ENCODE data around the gene EPS8L2. TPM values are rescaled to one million over a fixed set of nuclear protein-coding genes. Genes with fewer than 3 reads are reported as not detected.
"Not testable (repeated sequence)": the region's sequence is repeated elsewhere in the genome, so short reads cannot be mapped to it uniquely, and the experiment has no call there.

EPS8L2 gene
- total and polyA plus RNA-seq, 2 donors = 3.9 to 28.8 TPM

DNA sequence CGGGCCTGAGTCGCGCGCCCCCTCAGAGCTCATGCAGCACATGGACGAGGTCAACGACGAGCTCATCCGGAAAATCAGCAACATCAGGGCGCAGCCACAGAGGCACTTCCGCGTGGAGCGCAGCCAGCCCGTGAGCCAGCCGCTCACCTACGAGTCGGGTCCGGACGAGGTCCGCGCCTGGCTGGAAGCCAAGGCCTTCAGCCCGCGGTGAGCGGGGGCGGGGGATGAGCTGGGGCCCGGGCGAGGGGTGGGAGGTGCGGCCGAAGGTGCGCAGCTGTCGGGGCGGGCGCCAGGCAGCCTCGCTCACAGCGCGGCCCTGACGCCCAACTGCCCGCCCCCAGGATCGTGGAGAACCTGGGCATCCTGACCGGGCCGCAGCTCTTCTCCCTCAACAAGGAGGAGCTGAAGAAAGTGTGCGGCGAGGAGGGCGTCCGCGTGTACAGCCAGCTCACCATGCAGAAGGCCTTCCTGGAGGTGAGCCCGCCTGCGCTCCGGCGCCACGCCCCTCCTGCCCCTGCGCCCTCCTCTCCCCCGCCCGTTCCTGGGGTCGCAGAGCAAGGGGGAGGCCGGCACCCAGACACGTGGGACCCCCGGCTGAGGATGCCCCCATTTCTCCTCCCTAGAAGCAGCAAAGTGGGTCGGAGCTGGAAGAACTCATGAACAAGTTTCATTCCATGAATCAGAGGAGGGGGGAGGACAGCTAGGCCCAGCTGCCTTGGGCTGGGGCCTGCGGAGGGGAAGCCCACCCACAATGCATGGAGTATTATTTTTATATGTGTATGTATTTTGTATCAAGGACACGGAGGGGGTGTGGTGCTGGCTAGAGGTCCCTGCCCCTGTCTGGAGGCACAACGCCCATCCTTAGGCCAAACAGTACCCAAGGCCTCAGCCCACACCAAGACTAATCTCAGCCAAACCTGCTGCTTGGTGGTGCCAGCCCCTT, 20.5 kb downstream of the EPS8L2 start:
- DNase-seq (ENCODE audit: low read depth in 6 of 9, low spot score in 9 of 9) = peak in 2 of 9 donors; percentile 32 to 53
- peak overlapping the region in 1 of 2 donors; percentile 36 for H3K27ac ChIP-seq (ENCODE audit: low read depth in 1 of 2, low read length in 1 of 2)
- H3K9me3 ChIP-seq (ENCODE audit: control insufficient read depth in 2 of 2, insufficient read depth in 1 of 2, low read length in 1 of 2) = peaks cover 0 to 3% of the 10 kb centered on the region in 2 donors
- H3K4me3 ChIP-seq (ENCODE audit: low read length in 2 of 2) = peak overlapping the region in 1 of 2 donors; percentile 35
- 19% methylated on average over 61 of the region's 61 CpGs for WGBS
- H3K36me3 ChIP-seq (ENCODE audit: control insufficient read depth in 2 of 2, insufficient read depth in 2 of 2, low read length in 1 of 2) = no peaks in the 10 kb centered on the region
- peaks cover 6 to 25% of the 10 kb centered on the region in 2 donors for H3K4me1 ChIP-seq (ENCODE audit: control insufficient read depth in 2 of 2, insufficient read depth in 2 of 2, low read length in 2 of 2)
- peaks cover 57 to 69% of the 10 kb centered on the region in 2 donors for H3K27me3 ChIP-seq (ENCODE audit: control insufficient read depth in 2 of 2, insufficient read depth in 1 of 2, low read length in 1 of 2)

DNA sequence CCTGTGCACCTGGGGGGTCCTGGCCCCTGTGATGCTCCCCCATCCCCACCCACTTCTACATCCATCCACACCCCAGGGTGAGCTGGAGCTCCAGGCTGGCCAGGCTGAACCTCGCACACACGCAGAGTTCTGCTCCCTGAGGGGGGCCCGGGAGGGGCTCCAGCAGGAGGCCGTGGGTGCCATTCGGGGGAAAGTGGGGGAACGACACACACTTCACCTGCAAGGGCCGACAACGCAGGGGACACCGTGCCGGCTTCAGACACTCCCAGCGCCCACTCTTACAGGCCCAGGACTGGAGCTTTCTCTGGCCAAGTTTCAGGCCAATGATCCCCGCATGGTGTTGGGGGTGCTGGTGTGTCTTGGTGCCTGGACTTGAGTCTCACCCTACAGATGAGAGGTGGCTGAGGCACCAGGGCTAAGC, 21.3 kb downstream of the EPS8L2 start:
- 98% methylated on average over 12 of the region's 12 CpGs for WGBS
- Histone ChIP-seq H3K4me1 (ENCODE audit: control insufficient read depth in 2 of 2, insufficient read depth in 2 of 2, low read length in 2 of 2) (peaks cover 3 to 17% of the 10 kb centered on the region in 2 donors), H3K9me3 (ENCODE audit: control insufficient read depth in 2 of 2, insufficient read depth in 1 of 2, low read length in 1 of 2) (no peaks in the 10 kb centered on the region), H3K27ac (ENCODE audit: low read depth in 1 of 2, low read length in 1 of 2) (no peak overlapping the region), H3K27me3 (ENCODE audit: control insufficient read depth in 2 of 2, insufficient read depth in 1 of 2, low read length in 1 of 2) (peaks cover 50 to 61% of the 10 kb centered on the region in 2 donors), H3K4me3 (ENCODE audit: low read length in 2 of 2) (no peak overlapping the region), H3K36me3 (ENCODE audit: control insufficient read depth in 2 of 2, insufficient read depth in 2 of 2, low read length in 1 of 2) (no peaks in the 10 kb centered on the region)
- DNase-seq (ENCODE audit: low read depth in 6 of 9, low spot score in 9 of 9) = no peak

DNA sequence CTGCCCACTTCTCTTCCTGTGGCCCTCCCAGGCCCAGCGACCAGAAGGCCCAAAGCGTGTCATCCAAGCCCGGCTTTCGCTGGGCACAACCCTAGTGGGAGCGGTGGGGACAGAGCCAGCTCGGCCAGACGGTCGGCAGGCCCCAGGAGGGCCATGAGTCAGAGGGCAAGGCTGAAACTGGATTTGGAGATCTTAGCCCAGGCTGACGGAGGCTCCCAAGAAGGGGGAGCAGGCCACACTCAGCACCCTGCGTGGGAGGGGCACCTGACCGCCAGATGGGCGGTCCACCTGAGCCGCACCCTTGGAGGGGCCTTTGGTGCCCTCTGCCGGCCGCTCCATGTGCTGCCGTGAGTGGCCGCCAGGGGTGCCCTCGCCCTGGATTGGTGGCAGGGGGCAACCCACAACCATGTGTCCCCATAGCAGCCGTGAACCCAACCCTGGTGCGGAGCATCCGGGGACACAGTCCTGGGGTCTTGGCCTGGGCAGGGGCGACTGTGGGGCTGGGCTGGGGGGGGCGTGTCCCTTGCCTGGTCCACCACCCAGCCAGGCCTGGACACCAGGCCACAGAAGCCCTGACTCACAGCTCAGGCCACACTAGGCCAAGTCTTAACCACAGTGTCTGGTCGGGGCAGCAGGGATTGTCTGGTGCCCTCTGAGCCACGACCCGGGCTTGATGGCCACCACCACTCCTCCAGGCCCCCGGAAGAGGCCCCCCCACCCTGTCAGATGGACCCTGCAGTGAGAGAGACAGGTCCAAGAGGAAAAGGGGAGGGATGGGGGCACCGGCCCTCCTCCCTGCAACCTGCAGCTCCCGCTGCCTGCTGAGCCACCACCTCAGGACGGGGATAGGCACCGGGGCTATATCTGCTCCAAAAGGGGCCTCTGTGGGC, 22.1 kb downstream of the EPS8L2 start:
- no peak overlapping the region for H3K4me3 ChIP-seq (ENCODE audit: low read length in 2 of 2)
- H3K27ac ChIP-seq (ENCODE audit: low read depth in 1 of 2, low read length in 1 of 2) = peak overlapping the region in 1 of 2 donors; percentile 5
- no peaks in the 10 kb centered on the region for H3K36me3 ChIP-seq (ENCODE audit: control insufficient read depth in 2 of 2, insufficient read depth in 2 of 2, low read length in 1 of 2)
- peaks cover 42 to 57% of the 10 kb centered on the region in 2 donors for H3K27me3 ChIP-seq (ENCODE audit: control insufficient read depth in 2 of 2, insufficient read depth in 1 of 2, low read length in 1 of 2)
- H3K4me1 ChIP-seq (ENCODE audit: control insufficient read depth in 2 of 2, insufficient read depth in 2 of 2, low read length in 2 of 2) = peaks cover 2 to 14% of the 10 kb centered on the region in 2 donors
- peak in 3 of 9 donors; percentile 70 to 74 (median 74) for DNase-seq (ENCODE audit: low read depth in 6 of 9, low spot score in 9 of 9)
- no peaks in the 10 kb centered on the region for H3K9me3 ChIP-seq (ENCODE audit: control insufficient read depth in 2 of 2, insufficient read depth in 1 of 2, low read length in 1 of 2)
- 49% methylated on average over 31 of the region's 31 CpGs for WGBS

DNA sequence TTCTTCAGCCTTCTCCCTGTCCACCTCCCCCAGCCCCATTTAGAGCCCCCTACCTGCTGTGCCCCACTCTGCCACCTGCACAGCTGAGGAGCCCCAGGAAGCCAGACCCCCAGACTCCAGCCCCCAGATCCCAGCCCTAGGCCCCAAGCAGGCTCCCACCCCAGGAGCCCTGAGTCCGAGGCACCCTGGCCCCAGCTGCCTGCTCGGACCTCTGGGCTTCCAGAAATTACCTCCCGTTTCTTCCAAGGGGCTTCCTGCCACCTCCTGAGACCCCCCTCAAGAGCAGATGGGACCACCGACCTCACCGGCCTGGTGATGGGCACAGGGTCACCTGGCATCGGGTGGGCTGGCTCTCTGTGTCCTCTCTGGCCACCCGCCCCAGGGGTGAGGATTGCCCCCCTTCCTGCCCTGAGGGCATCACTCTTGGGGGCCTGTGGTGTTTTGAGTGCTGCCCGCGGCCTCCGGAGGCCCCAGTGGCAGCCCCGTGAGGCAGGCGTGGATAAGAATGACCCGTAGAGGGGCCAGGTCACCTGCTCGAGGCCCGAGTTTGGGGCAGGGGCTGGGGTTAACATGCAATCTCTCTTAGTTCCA, 23.0 kb downstream of the EPS8L2 start:
- 92% methylated on average over 15 of the region's 15 CpGs for WGBS
- Histone ChIP-seq H3K4me1 (ENCODE audit: control insufficient read depth in 2 of 2, insufficient read depth in 2 of 2, low read length in 2 of 2) (peaks cover 2 to 14% of the 10 kb centered on the region in 2 donors), H3K4me3 (ENCODE audit: low read length in 2 of 2) (no peak overlapping the region), H3K27me3 (ENCODE audit: control insufficient read depth in 2 of 2, insufficient read depth in 1 of 2, low read length in 1 of 2) (peaks cover 39 to 53% of the 10 kb centered on the region in 2 donors), H3K27ac (ENCODE audit: low read depth in 1 of 2, low read length in 1 of 2) (no peak overlapping the region), H3K9me3 (ENCODE audit: control insufficient read depth in 2 of 2, insufficient read depth in 1 of 2, low read length in 1 of 2) (no peaks in the 10 kb centered on the region), H3K36me3 (ENCODE audit: control insufficient read depth in 2 of 2, insufficient read depth in 2 of 2, low read length in 1 of 2) (no peaks in the 10 kb centered on the region)
- no peak for DNase-seq (ENCODE audit: low read depth in 6 of 9, low spot score in 9 of 9)

DNA sequence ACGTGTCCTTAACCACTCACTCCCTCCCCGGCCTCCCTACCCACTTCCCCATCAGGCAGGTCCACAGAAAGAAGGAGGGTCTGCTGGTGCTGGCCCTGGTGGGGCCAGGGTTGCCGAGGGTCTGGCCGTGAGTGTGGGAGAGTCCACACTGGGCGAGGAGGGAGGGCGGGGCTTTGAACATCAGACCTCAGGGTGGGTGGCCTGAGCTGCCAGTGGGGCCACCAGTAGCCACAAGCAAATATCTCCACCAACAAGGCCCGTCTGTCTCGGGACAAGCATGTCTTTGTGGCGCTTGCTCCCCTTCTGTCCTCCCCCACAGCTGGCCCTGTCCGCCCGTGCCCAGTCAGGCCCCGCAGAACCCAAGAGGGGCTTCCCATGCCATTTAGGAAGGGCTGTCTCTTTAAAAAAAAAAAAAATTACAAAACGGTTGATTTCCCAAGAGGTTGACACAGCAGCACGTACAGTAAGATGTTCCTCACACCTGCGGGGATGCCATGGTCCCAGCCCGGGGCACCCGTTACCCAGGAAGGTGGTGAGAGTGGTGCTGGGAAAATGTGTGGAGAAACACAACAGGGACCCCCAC, 23.6 kb downstream of the EPS8L2 start:
- peaks cover 2 to 14% of the 10 kb centered on the region in 2 donors for H3K4me1 ChIP-seq (ENCODE audit: control insufficient read depth in 2 of 2, insufficient read depth in 2 of 2, low read length in 2 of 2)
- no peak overlapping the region for H3K4me3 ChIP-seq (ENCODE audit: low read length in 2 of 2)
- no peak overlapping the region for H3K27ac ChIP-seq (ENCODE audit: low read depth in 1 of 2, low read length in 1 of 2)
- no peaks in the 10 kb centered on the region for H3K9me3 ChIP-seq (ENCODE audit: control insufficient read depth in 2 of 2, insufficient read depth in 1 of 2, low read length in 1 of 2)
- H3K36me3 ChIP-seq (ENCODE audit: control insufficient read depth in 2 of 2, insufficient read depth in 2 of 2, low read length in 1 of 2) = no peaks in the 10 kb centered on the region
- WGBS = 67% methylated on average over 17 of the region's 17 CpGs
- peaks cover 33 to 47% of the 10 kb centered on the region in 2 donors for H3K27me3 ChIP-seq (ENCODE audit: control insufficient read depth in 2 of 2, insufficient read depth in 1 of 2, low read length in 1 of 2)
- no peak for DNase-seq (ENCODE audit: low read depth in 6 of 9, low spot score in 9 of 9)

DNA sequence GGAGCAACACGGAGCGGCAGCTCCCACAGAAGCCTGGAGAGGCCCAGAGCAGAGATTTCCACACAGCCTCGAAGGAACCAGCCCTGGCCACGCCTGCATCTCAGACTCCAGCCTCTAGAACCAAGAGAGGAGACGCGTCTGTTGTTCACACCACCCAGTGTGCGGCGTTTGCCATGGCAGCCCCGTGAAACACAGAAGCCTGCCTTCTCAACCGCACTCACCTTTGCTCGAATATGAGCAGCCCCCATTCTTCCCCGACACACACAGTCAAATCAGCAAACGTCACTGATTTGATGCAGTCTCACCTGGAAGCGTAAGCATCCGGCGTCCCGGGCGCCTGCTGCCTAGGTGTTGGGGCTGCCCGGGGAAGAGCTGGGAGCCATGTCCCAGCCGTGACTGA, 27.0 kb downstream of the EPS8L2 start:
- H3K9me3 ChIP-seq (ENCODE audit: control insufficient read depth in 2 of 2, insufficient read depth in 1 of 2, low read length in 1 of 2) = peaks cover 0 to 3% of the 10 kb centered on the region in 2 donors
- no peaks in the 10 kb centered on the region for H3K36me3 ChIP-seq (ENCODE audit: control insufficient read depth in 2 of 2, insufficient read depth in 2 of 2, low read length in 1 of 2)
- peaks cover 0 to 28% of the 10 kb centered on the region in 2 donors for H3K27me3 ChIP-seq (ENCODE audit: control insufficient read depth in 2 of 2, insufficient read depth in 1 of 2, low read length in 1 of 2)
- peaks cover 0 to 9% of the 10 kb centered on the region in 2 donors for H3K4me1 ChIP-seq (ENCODE audit: control insufficient read depth in 2 of 2, insufficient read depth in 2 of 2, low read length in 2 of 2)
- H3K27ac ChIP-seq (ENCODE audit: low read depth in 1 of 2, low read length in 1 of 2) = no peak overlapping the region
- WGBS = 95% methylated on average over 20 of the region's 20 CpGs
- no peak overlapping the region for H3K4me3 ChIP-seq (ENCODE audit: low read length in 2 of 2)
- no peak for DNase-seq (ENCODE audit: low read depth in 6 of 9, low spot score in 9 of 9)

DNA sequence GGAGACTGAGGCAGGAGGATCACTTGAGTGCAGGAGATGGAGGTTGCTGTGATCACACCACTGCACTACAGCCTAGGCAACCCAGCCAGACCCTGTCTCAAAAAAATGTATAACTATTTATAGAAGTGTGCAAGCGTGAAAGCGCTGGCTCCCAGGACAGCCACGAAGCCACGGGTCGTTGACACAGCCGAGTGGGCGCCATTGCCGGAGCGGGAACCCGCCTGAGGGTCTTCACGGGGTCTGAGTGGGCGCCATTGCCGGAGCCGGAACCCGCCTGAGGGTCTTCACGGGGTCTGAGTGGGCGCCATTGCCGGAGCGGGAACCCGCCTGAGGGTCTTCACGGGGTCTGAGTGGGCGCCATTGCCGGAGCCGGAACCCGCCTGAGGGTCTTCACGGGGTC, 28.5 kb downstream of the EPS8L2 start:
- not testable (repeated sequence) for H3K4me1 ChIP-seq (ENCODE audit: control insufficient read depth in 2 of 2, insufficient read depth in 2 of 2, low read length in 2 of 2); H3K9me3 ChIP-seq (ENCODE audit: control insufficient read depth in 2 of 2, insufficient read depth in 1 of 2, low read length in 1 of 2); DNase-seq (ENCODE audit: low read depth in 6 of 9, low spot score in 9 of 9); H3K36me3 ChIP-seq (ENCODE audit: control insufficient read depth in 2 of 2, insufficient read depth in 2 of 2, low read length in 1 of 2); H3K27ac ChIP-seq (ENCODE audit: low read depth in 1 of 2, low read length in 1 of 2); H3K4me3 ChIP-seq (ENCODE audit: low read length in 2 of 2)
- peaks cover 0 to 32% of the 10 kb centered on the region in 2 donors for H3K27me3 ChIP-seq (ENCODE audit: control insufficient read depth in 2 of 2, insufficient read depth in 1 of 2, low read length in 1 of 2)
- WGBS = 95% methylated on average over 26 of the region's 26 CpGs

DNA sequence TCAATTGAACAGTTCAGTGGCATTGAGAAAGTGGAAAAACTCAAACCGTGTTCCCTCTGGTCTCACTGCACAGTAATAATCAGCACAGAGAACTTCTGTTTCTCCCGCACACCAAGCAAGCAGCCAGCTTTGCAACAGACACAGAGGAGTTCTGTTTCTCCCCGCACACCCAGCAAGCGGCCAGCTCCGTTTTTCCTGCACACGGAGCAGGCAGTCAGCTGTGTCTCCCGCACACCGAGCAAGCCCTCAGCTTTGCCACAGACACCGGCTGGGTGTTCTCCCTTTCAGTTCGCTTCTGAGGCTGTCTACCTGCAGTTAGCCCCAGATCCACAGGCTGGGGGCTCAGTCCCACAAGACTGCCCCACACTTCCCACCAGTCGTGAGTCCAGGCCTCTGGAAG, 31.3 kb downstream of the EPS8L2 start:
- no peak overlapping the region for H3K4me3 ChIP-seq (ENCODE audit: low read length in 2 of 2)
- WGBS = 9% methylated on average over 11 of the region's 11 CpGs
- peaks cover 0 to 29% of the 10 kb centered on the region in 2 donors for H3K27me3 ChIP-seq (ENCODE audit: control insufficient read depth in 2 of 2, insufficient read depth in 1 of 2, low read length in 1 of 2)
- H3K27ac ChIP-seq (ENCODE audit: low read depth in 1 of 2, low read length in 1 of 2) = no peak overlapping the region
- peaks cover 0 to 3% of the 10 kb centered on the region in 2 donors for H3K9me3 ChIP-seq (ENCODE audit: control insufficient read depth in 2 of 2, insufficient read depth in 1 of 2, low read length in 1 of 2)
- H3K36me3 ChIP-seq (ENCODE audit: control insufficient read depth in 2 of 2, insufficient read depth in 2 of 2, low read length in 1 of 2) = no peaks in the 10 kb centered on the region
- H3K4me1 ChIP-seq (ENCODE audit: control insufficient read depth in 2 of 2, insufficient read depth in 2 of 2, low read length in 2 of 2) = peaks cover 0 to 6% of the 10 kb centered on the region in 2 donors
- DNase-seq (ENCODE audit: low read depth in 6 of 9, low spot score in 9 of 9) = no peak
